ENCODE data around the gene APOBR. TPM values are rescaled to one million over a fixed set of nuclear protein-coding genes. Genes with fewer than 3 reads are reported as not detected.

The APOBR gene
- total and polyA plus RNA-seq, 2 donors (not counting 3 experiments of a cell fraction or from before 2014, with no cell fraction given): not detected

DNA sequence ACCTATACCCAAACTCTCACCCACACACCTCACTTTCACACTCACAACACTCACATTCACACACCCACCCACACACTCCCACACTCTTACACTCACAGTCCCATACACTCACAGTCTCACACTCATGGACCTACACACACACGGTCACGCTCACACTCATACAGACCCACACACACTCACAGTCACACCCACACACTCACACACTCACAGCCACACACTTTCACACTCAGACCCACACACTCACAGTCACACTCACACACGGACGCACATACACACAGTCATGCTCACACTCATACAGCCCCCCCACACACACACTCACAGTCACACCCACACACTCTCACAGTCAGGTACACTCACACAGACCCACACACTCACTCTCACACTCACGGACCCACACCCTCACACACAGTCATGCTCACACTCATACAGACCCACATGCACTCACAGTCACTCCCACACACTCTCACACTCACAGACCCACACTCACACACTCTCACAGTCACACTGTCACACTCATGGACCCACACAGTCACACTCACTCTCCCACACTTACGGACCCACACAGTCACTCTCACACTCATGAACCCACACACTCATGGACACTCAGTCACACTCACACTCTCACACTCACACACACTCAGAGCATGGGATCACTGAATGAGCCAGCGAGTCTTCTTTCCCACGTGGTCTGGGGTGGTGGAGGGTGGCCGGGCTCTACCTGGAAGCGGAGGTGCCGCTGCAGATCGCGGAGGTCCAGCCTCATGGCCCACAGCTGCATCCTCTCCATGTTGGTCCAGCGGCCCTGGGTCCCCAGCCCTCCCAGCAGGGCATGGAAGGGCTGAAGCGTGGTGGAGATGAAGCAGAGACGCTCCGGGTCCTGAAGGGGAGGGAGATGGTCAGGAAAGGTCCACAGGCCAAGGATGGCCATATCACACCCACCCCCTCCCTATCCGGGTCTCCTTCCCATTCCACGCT lies 7.1 kb downstream of the APOBR start:
- Histone ChIP-seq H3K9me3 (replicated peaks; ENCODE audit: control insufficient read depth, insufficient read depth, low read length) (no peaks in the 10 kb centered on the region), H2AFZ (ENCODE audit: low read depth, low read length) (no peak overlapping the region), H3K4me3 (replicated peaks in 1 of 3; ENCODE audit: insufficient read depth in 1 of 3, low read depth in 1 of 3, low read length in 3 of 3) (no peak overlapping the region), H3K79me2 (ENCODE audit: control insufficient read depth, insufficient read depth, low read length) (no peaks in the 10 kb centered on the region), H4K20me1 (replicated peaks; ENCODE audit: control insufficient read depth, extremely low read depth, insufficient read depth, low read length) (no peaks in the 10 kb centered on the region), H3K4me1 (ENCODE audit: control insufficient read depth, extremely low read depth, insufficient read depth, low read length) (no peaks in the 10 kb centered on the region), H3K9ac (replicated peaks; ENCODE audit: extremely low read depth, insufficient read depth, low read length) (no peak overlapping the region), H3K36me3 (ENCODE audit: control insufficient read depth in 2 of 2, extremely low read depth in 1 of 2, insufficient read depth in 2 of 2, low read length in 2 of 2) (no peaks in the 10 kb centered on the region), H3K9me1 (replicated peaks; ENCODE audit: control insufficient read depth, extremely low read depth, insufficient read depth, low read length) (no peaks in the 10 kb centered on the region), H3K27me3 (ENCODE audit: control insufficient read depth in 2 of 2, insufficient read depth in 2 of 2, low read length in 2 of 2) (no peaks in the 10 kb centered on the region), H3K27ac (ENCODE audit: insufficient read depth, low read depth, low read length) (no peak overlapping the region), H3K4me2 (ENCODE audit: insufficient read depth, low read length) (no peak overlapping the region)
- TF ChIP-seq, protein P1, sequence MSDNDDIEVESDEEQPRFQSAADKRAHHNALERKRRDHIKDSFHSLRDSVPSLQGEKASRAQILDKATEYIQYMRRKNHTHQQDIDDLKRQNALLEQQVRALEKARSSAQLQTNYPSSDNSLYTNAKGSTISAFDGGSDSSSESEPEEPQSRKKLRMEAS (IDR thresholded peaks at IDR 0.05; ENCODE audit: insufficient read depth, insufficient read length): no peak
- TF ChIP-seq, protein P2, sequence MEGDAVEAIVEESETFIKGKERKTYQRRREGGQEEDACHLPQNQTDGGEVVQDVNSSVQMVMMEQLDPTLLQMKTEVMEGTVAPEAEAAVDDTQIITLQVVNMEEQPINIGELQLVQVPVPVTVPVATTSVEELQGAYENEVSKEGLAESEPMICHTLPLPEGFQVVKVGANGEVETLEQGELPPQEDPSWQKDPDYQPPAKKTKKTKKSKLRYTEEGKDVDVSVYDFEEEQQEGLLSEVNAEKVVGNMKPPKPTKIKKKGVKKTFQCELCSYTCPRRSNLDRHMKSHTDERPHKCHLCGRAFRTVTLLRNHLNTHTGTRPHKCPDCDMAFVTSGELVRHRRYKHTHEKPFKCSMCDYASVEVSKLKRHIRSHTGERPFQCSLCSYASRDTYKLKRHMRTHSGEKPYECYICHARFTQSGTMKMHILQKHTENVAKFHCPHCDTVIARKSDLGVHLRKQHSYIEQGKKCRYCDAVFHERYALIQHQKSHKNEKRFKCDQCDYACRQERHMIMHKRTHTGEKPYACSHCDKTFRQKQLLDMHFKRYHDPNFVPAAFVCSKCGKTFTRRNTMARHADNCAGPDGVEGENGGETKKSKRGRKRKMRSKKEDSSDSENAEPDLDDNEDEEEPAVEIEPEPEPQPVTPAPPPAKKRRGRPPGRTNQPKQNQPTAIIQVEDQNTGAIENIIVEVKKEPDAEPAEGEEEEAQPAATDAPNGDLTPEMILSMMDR (IDR thresholded peaks at IDR 0.05; ENCODE audit: extremely low read depth in 1 of 2, insufficient read depth in 1 of 2, low read depth in 1 of 2, low read length in 2 of 2): no peak
- no peak for TF ChIP-seq MYC (IDR thresholded peaks at IDR 0.05; ENCODE audit: low read depth, low read length)
- no peak for TF ChIP-seq FOS (IDR thresholded peaks at IDR 0.05; ENCODE audit: borderline replicate concordance, insufficient read depth, low read length)
- TF ChIP-seq POLR2AphosphoS5 (IDR thresholded peaks at IDR 0.05; ENCODE audit: insufficient read depth, low read depth, low read length): no peak
- CTCF ChIA-PET: no interaction called here
- intact Hi-C loops (cut with micrococcal nuclease): no loop called here
- POLR2A ChIA-PET: no interaction called here
- DNase-seq (ENCODE audit: low read depth, low spot score) (no peak), FAIRE-seq (no peak)
- BruUV-seq (replicated peaks): no TSS peak
- dilution Hi-C loops (cut with MboI; ENCODE audit: extremely low pct_ligation_motif_present, low sequenced_read_pairs): no loop called here

All from endothelial cell of umbilical vein (primary cell).